Fibroblast of peridontal ligament (primary cell): Measurements from ENCODE around the gene RICTOR.

Experiments used
- DNase-seq: peaks from one replicate; pipeline ENCODE4 v3.0.0-alpha.2; 2010; ENCODE audit errors: extremely low read depth

The RICTOR gene, protein sequence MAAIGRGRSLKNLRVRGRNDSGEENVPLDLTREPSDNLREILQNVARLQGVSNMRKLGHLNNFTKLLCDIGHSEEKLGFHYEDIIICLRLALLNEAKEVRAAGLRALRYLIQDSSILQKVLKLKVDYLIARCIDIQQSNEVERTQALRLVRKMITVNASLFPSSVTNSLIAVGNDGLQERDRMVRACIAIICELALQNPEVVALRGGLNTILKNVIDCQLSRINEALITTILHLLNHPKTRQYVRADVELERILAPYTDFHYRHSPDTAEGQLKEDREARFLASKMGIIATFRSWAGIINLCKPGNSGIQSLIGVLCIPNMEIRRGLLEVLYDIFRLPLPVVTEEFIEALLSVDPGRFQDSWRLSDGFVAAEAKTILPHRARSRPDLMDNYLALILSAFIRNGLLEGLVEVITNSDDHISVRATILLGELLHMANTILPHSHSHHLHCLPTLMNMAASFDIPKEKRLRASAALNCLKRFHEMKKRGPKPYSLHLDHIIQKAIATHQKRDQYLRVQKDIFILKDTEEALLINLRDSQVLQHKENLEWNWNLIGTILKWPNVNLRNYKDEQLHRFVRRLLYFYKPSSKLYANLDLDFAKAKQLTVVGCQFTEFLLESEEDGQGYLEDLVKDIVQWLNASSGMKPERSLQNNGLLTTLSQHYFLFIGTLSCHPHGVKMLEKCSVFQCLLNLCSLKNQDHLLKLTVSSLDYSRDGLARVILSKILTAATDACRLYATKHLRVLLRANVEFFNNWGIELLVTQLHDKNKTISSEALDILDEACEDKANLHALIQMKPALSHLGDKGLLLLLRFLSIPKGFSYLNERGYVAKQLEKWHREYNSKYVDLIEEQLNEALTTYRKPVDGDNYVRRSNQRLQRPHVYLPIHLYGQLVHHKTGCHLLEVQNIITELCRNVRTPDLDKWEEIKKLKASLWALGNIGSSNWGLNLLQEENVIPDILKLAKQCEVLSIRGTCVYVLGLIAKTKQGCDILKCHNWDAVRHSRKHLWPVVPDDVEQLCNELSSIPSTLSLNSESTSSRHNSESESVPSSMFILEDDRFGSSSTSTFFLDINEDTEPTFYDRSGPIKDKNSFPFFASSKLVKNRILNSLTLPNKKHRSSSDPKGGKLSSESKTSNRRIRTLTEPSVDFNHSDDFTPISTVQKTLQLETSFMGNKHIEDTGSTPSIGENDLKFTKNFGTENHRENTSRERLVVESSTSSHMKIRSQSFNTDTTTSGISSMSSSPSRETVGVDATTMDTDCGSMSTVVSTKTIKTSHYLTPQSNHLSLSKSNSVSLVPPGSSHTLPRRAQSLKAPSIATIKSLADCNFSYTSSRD (N-terminal part only)

GRCh38 chr5:39074017-39074814, at the start of gene RICTOR:
Gene RICTOR (minus strand): TSS chr5:39074399. CDS start chr5:39074377, 22 bp downstream.
- DNase-seq = peak; percentile 79

- DNase-seq = no peak
Measured at GRCh38 chr5:39121922-39122321, 47.7 kb upstream of the RICTOR start.

DNA sequence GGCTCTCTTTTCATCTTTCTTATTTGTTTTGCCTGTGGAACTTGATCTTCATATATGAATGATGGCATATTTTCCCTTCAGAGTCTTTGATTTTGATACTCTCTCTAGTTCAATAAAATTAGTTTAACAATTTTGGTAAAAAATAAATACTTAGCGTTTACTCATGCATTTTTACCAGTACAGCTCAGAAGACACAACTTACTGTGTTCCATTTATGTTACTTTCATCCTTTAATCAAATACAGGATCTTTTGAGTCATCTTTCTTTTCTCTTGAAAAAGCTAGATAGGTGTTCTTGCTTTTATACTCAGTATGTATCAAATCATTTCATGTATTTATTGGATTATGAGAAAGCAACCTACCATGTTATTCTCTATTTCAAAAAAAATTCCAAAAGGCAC, 47.1 kb upstream of the RICTOR start:
- DNase-seq = no peak

GRCh38 chr5:39120052-39120420, 45.8 kb upstream of the RICTOR start:
- no peak for DNase-seq

- peak; percentile 43 for DNase-seq
Measured at GRCh38 chr5:39119404-39120051, 45.3 kb upstream of the RICTOR start.

- DNase-seq = no peak
Measured at GRCh38 chr5:39118638-39119037, 44.4 kb upstream of the RICTOR start.

- no peak for DNase-seq
Measured at GRCh38 chr5:39117401-39117800, 43.2 kb upstream of the RICTOR start.

DNA sequence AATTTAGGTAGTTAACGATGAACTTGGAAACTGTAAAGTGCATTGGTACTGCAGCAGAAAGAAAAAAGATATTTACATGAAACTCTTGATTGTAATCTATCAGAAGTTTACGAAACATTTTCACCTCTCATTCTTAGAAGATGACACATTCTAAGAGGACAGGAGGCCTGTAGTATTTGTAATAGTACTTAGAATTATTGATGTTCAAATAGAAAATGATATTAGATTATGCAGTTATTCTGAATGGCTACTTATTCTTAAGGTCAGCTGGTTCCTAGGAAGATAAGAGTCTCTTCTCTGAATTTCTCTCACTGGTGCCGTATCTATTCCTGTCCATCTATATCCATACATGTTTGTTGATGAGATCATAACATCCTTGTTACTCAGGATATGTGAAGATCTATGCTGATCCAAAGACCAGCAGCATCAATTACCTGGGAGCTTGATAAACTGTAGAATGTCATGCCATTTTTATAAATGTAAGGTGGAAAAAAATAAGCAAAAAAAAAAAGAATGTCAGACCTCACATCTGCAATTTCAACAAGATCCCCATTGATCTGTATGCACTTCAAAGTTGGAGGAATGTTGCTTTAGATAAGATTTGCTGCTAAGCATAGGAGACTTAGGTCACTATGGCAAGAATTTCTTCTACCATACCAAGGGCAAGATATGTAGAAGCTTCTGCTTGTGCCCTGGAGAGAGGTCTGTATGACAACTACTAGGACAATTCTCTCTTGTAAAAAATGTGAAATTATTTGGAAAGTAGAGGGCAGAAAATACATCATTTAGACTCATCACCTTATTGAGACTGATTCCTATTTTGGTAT, 42.4 kb upstream of the RICTOR start:
- DNase-seq = no peak

- DNase-seq = no peak
Measured at GRCh38 chr5:39115644-39116343, 41.6 kb upstream of the RICTOR start.

- no peak for DNase-seq
Measured at GRCh38 chr5:39114155-39114554, 40.0 kb upstream of the RICTOR start.

DNA sequence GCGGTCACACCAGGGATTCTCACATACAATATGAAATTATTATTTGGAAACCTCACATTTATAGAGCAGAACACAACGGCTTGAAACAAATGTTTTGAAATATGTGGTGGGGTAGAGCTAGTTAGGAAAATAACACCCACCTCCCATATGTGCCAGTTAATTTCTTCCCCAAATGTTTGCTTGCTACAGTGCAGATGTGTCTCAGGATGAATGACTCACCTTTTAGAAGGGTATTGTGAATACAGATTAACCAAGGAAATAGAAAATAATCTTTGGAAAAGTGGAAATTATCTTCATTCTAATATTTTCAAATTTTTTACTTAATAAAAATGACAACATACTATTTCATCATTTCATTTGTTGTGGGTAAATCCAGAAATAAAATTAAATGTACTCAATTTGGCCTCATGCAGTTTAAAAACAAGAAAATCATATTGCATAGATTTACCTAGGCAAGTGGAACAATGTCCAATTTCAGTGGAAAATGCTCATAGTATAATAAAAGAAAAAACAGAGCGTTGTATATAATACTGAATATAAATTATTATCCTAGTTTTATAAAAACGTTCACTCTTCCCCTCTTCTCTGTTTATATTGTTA, 39.3 kb upstream of the RICTOR start:
- DNase-seq = no peak

- DNase-seq = no peak
Measured at GRCh38 chr5:39109606-39110005, 35.4 kb upstream of the RICTOR start.

GRCh38 chr5:39108987-39109386, 34.8 kb upstream of the RICTOR start:
- no peak for DNase-seq

DNA sequence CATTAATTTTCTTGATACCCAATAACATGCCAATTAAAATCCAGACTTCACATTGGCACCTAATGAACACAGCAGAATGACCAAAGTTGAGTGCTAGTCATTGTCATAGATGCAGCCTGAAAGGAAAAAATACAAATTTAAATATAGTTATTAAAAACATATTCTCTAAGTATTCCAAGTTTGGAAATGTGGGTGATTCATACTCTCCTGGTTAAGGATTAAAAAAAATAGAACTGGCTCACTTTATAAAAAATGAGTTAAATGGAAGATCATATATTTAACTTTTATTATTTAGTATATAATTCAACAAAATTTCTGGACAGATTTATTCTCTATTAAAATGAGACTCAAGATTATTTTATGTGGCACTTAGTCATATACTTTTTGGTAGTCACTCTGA, 33.2 kb upstream of the RICTOR start:
- peak; percentile 56 for DNase-seq

- peak; percentile 62 for DNase-seq
Measured at GRCh38 chr5:39106322-39106721, 32.1 kb upstream of the RICTOR start.

DNA sequence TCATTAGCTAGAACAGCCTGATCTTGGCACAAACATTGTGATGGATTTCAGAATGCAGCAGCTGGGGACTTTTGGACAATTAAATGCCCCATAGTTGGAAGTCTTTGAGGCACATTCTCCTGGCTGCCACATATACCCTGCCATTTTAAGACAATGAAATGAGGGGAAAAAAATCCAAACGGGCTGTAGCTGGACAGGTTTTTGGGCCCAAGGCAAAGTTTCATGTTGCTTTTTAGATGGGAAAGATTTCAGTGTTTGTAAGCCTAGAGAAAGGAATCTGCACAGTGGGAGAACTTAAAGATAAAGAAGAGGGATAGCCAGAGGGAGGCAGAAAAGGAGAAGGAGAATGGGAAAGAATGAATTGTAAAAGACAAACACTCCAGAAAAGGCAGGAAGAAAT, 30.0 kb upstream of the RICTOR start:
- no peak for DNase-seq

GRCh38 chr5:39102684-39103155, 28.5 kb upstream of the RICTOR start:
- peak; percentile 35 for DNase-seq

- peak; percentile 99 for DNase-seq
Measured at GRCh38 chr5:39100851-39101396, 26.7 kb upstream of the RICTOR start.
